ENCODE data around the gene KLHL33.
A peak's percentile ranks its signal among the peaks of the same experiment; 100 is the strongest.
"Not testable (repeated sequence)": the region's sequence is repeated elsewhere in the genome, so short reads cannot be mapped to it uniquely, and the experiment has no call there.

KLHL33 gene

DNA sequence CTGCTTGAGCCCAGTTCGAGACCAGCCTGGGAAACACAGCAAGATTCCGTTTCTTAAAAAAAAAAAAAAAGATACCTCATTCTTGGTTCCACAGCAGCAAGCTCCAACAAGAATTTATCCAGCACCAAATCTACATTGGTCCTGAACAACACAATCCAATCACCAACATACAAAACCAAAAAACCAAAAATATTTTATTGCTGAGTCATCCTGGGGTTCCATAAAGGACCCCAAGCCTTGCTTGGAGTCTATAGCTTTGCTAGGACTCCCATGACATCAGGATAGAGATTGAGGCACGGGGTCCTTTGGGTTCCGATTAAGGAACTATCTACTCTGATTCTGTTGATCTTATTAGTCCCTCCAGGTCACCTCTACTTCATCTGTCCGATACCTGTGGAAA lies 10.9 kb upstream of the KLHL33 start:
- no peak overlapping the region for H2BK5ac ChIP-seq (ENCODE audit: low read length)
- H3K79me1 ChIP-seq (ENCODE audit: low read depth, low read length) = no peaks in the 10 kb centered on the region
- no peaks in the 10 kb centered on the region for H3K9me3 ChIP-seq (replicated peaks in 1 of 2; ENCODE audit: control insufficient read depth in 2 of 2, insufficient read depth in 1 of 2, low read depth in 1 of 2, low read length in 2 of 2)
- no peaks in the 10 kb centered on the region for H3K4me1 ChIP-seq (ENCODE audit: control insufficient read depth in 2 of 2, insufficient read depth in 1 of 2, low read depth in 1 of 2, low read length in 2 of 2)
- DNase-seq (ENCODE audit: low spot score) = no peak
- peaks cover 39 to 77% of the 10 kb centered on the region in 2 donors for H3K36me3 ChIP-seq (replicated peaks in 1 of 2; ENCODE audit: control insufficient read depth in 2 of 2, insufficient read depth in 2 of 2, low read length in 2 of 2)
- no peaks in the 10 kb centered on the region for H3K27me3 ChIP-seq (ENCODE audit: control insufficient read depth in 3 of 3, insufficient read depth in 3 of 3, low read depth in 1 of 3, low read length in 3 of 3)
- WGBS, 2 donors (ENCODE audit: extremely low coverage in 2 of 2, insufficient read length in 2 of 2, insufficient replicate concordance in 1 of 2) = no CpG with 5 or more reads among the region's 5 CpGs
- no peak overlapping the region for H2AFZ ChIP-seq (ENCODE audit: low read length)
- no peak overlapping the region for H2BK12ac ChIP-seq (ENCODE audit: low read length)
- H3K4me3 ChIP-seq (ENCODE audit: low read length in 2 of 2) = no peak overlapping the region
- no peak overlapping the region for H3K27ac ChIP-seq (replicated peaks; ENCODE audit: low read length)
- H3K4ac ChIP-seq (ENCODE audit: low read length) = no peak overlapping the region
- H3K23ac ChIP-seq (ENCODE audit: low read depth, low read length, poor library complexity) = no peak overlapping the region
- no peak overlapping the region for H4K91ac ChIP-seq (ENCODE audit: low read depth, low read length, poor library complexity)
- H2BK15ac ChIP-seq (ENCODE audit: low read length) = no peak overlapping the region
- no peak overlapping the region for H2AK5ac ChIP-seq (ENCODE audit: low read depth, low read length)
- H3K14ac ChIP-seq (ENCODE audit: low read length) = no peak overlapping the region
- no peak overlapping the region for H4K8ac ChIP-seq (ENCODE audit: low read depth, low read length)
- no peak overlapping the region for H3K18ac ChIP-seq (ENCODE audit: low read length)
- H2BK120ac ChIP-seq (ENCODE audit: low read depth, low read length) = no peak overlapping the region
- H3K9ac ChIP-seq (ENCODE audit: low read depth, low read length, poor library complexity) = no peak overlapping the region
- no peak overlapping the region for H3K4me2 ChIP-seq (ENCODE audit: insufficient read depth, low read length, poor library complexity, severe bottlenecking)

DNA sequence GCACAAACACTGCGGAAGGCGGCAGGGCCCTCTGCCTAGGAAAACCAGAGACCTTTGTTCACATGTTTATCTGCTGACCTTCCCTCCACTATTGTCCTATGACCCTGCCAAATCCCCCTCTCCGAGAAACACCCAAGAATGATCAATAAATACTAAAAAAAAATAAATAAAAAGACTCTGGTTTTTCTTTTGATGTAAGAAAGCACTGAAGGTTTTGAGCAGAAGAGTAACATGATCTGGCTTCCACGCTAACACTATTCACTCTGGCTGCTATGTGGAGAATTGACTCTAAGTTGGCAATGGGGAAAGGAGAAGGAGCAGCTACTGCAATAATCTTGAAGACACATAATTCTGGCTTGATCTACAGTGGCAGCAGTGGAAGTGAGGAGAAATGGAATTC lies 7.7 kb upstream of the KLHL33 start:
- not testable (repeated sequence) for H3K18ac ChIP-seq (ENCODE audit: low read length); H2AK5ac ChIP-seq (ENCODE audit: low read depth, low read length); H3K9me3 ChIP-seq (replicated peaks in 1 of 2; ENCODE audit: control insufficient read depth in 2 of 2, insufficient read depth in 1 of 2, low read depth in 1 of 2, low read length in 2 of 2); H3K4me2 ChIP-seq (ENCODE audit: insufficient read depth, low read length, poor library complexity, severe bottlenecking); H3K14ac ChIP-seq (ENCODE audit: low read length); H2AFZ ChIP-seq (ENCODE audit: low read length); H2BK5ac ChIP-seq (ENCODE audit: low read length); H3K4ac ChIP-seq (ENCODE audit: low read length); DNase-seq (ENCODE audit: low spot score); H2BK15ac ChIP-seq (ENCODE audit: low read length); H3K4me3 ChIP-seq (ENCODE audit: low read length in 2 of 2); H4K8ac ChIP-seq (ENCODE audit: low read depth, low read length); H3K27ac ChIP-seq (replicated peaks; ENCODE audit: low read length); H3K23ac ChIP-seq (ENCODE audit: low read depth, low read length, poor library complexity); H3K9ac ChIP-seq (ENCODE audit: low read depth, low read length, poor library complexity); H3K79me1 ChIP-seq (ENCODE audit: low read depth, low read length); H2BK120ac ChIP-seq (ENCODE audit: low read depth, low read length); H4K91ac ChIP-seq (ENCODE audit: low read depth, low read length, poor library complexity); H3K4me1 ChIP-seq (ENCODE audit: control insufficient read depth in 2 of 2, insufficient read depth in 1 of 2, low read depth in 1 of 2, low read length in 2 of 2); H2BK12ac ChIP-seq (ENCODE audit: low read length); H3K27me3 ChIP-seq (ENCODE audit: control insufficient read depth in 3 of 3, insufficient read depth in 3 of 3, low read depth in 1 of 3, low read length in 3 of 3)
- no CpG with 5 or more reads among the region's 4 CpGs for WGBS, 2 donors (ENCODE audit: extremely low coverage in 2 of 2, insufficient read length in 2 of 2, insufficient replicate concordance in 1 of 2)
- peaks cover 25 to 45% of the 10 kb centered on the region in 2 donors for H3K36me3 ChIP-seq (replicated peaks in 1 of 2; ENCODE audit: control insufficient read depth in 2 of 2, insufficient read depth in 2 of 2, low read length in 2 of 2)

DNA sequence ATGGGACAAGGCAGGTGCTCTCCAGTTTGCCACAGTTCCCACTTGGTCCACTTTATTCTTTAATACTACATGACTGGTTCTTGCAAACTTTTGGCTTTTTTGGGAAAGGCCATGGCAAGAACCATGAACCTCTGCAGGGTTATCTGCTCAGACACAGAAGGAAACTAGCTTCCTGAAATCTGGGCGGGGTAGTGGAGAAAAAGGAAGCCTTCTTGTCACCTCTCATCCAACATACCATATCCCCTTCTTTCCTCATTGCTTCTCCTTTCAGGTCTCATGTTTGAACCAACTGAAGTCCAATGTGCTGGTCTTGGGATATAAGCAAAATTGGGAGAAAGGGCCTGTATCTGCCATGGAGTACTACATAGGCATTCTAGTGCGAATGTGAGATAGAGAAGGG lies 5.5 kb upstream of the KLHL33 start:
- Histone ChIP-seq H3K36me3 (replicated peaks in 1 of 2; ENCODE audit: control insufficient read depth in 2 of 2, insufficient read depth in 2 of 2, low read length in 2 of 2) (peaks cover 7 to 23% of the 10 kb centered on the region in 2 donors), H3K27me3 (ENCODE audit: control insufficient read depth in 3 of 3, insufficient read depth in 3 of 3, low read depth in 1 of 3, low read length in 3 of 3) (peaks cover 0 to 17% (median 0%) of the 10 kb centered on the region in 3 experiments), H2BK120ac (ENCODE audit: low read depth, low read length) (no peak overlapping the region), H3K9ac (ENCODE audit: low read depth, low read length, poor library complexity) (no peak overlapping the region), H3K4me2 (ENCODE audit: insufficient read depth, low read length, poor library complexity, severe bottlenecking) (no peak overlapping the region), H3K4me3 (ENCODE audit: low read length in 2 of 2) (no peak overlapping the region), H2AFZ (ENCODE audit: low read length) (no peak overlapping the region), H2AK5ac (ENCODE audit: low read depth, low read length) (no peak overlapping the region), H3K4ac (ENCODE audit: low read length) (no peak overlapping the region), H2BK12ac (ENCODE audit: low read length) (no peak overlapping the region), H2BK15ac (ENCODE audit: low read length) (no peak overlapping the region), H3K27ac (replicated peaks; ENCODE audit: low read length) (no peak overlapping the region), H3K4me1 (ENCODE audit: control insufficient read depth in 2 of 2, insufficient read depth in 1 of 2, low read depth in 1 of 2, low read length in 2 of 2) (no peaks in the 10 kb centered on the region), H4K8ac (ENCODE audit: low read depth, low read length) (no peak overlapping the region), H2BK5ac (ENCODE audit: low read length) (no peak overlapping the region), H3K79me1 (ENCODE audit: low read depth, low read length) (no peaks in the 10 kb centered on the region), H3K14ac (ENCODE audit: low read length) (no peak overlapping the region), H3K23ac (ENCODE audit: low read depth, low read length, poor library complexity) (no peak overlapping the region), H3K9me3 (replicated peaks in 1 of 2; ENCODE audit: control insufficient read depth in 2 of 2, insufficient read depth in 1 of 2, low read depth in 1 of 2, low read length in 2 of 2) (no peaks in the 10 kb centered on the region), H4K91ac (ENCODE audit: low read depth, low read length, poor library complexity) (no peak overlapping the region), H3K18ac (ENCODE audit: low read length) (no peak overlapping the region)
- no CpG with 5 or more reads among the region's 2 CpGs for WGBS, 2 donors (ENCODE audit: extremely low coverage in 2 of 2, insufficient read length in 2 of 2, insufficient replicate concordance in 1 of 2)
- no peak for DNase-seq (ENCODE audit: low spot score)

DNA sequence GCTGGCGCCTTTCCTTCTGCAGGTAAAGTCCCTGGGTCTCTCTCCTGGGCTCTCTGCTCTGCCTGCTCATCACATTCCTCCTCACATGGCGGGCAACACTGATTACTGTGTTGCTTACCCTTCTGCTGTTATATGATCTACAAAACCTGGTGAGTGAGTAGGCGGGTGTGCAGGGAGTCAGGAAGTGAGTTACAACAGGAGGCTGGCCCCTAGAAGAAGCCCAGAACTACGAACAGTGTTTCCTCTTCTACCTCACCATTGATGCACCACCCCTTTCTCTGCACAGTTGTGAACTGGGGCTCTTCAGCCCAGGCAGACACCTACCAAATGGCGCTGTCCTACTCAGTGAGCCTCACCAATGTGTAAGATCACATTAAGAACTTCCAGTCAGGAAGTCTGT lies 4.9 kb upstream of the KLHL33 start:
- peak overlapping the region; percentile 67 for H2AFZ ChIP-seq (ENCODE audit: low read length)
- no peak overlapping the region for H3K18ac ChIP-seq (ENCODE audit: low read length)
- H3K79me1 ChIP-seq (ENCODE audit: low read depth, low read length) = no peaks in the 10 kb centered on the region
- DNase-seq (ENCODE audit: low spot score) = no peak
- peaks cover 2 to 17% of the 10 kb centered on the region in 2 donors for H3K36me3 ChIP-seq (replicated peaks in 1 of 2; ENCODE audit: control insufficient read depth in 2 of 2, insufficient read depth in 2 of 2, low read length in 2 of 2)
- no peak overlapping the region for H3K9ac ChIP-seq (ENCODE audit: low read depth, low read length, poor library complexity)
- no peak overlapping the region for H3K27ac ChIP-seq (replicated peaks; ENCODE audit: low read length)
- H2BK120ac ChIP-seq (ENCODE audit: low read depth, low read length) = no peak overlapping the region
- no peak overlapping the region for H2BK15ac ChIP-seq (ENCODE audit: low read length)
- H3K23ac ChIP-seq (ENCODE audit: low read depth, low read length, poor library complexity) = no peak overlapping the region
- no peak overlapping the region for H2BK5ac ChIP-seq (ENCODE audit: low read length)
- no peak overlapping the region for H2AK5ac ChIP-seq (ENCODE audit: low read depth, low read length)
- H3K4me3 ChIP-seq (ENCODE audit: low read length in 2 of 2) = no peak overlapping the region
- no peak overlapping the region for H3K4ac ChIP-seq (ENCODE audit: low read length)
- no peak overlapping the region for H4K91ac ChIP-seq (ENCODE audit: low read depth, low read length, poor library complexity)
- H3K27me3 ChIP-seq (ENCODE audit: control insufficient read depth in 3 of 3, insufficient read depth in 3 of 3, low read depth in 1 of 3, low read length in 3 of 3) = peaks cover 0 to 23% (median 1%) of the 10 kb centered on the region in 3 experiments
- H2BK12ac ChIP-seq (ENCODE audit: low read length) = no peak overlapping the region
- no peaks in the 10 kb centered on the region for H3K9me3 ChIP-seq (replicated peaks in 1 of 2; ENCODE audit: control insufficient read depth in 2 of 2, insufficient read depth in 1 of 2, low read depth in 1 of 2, low read length in 2 of 2)
- no peak overlapping the region for H3K4me2 ChIP-seq (ENCODE audit: insufficient read depth, low read length, poor library complexity, severe bottlenecking)
- H3K14ac ChIP-seq (ENCODE audit: low read length) = no peak overlapping the region
- H3K4me1 ChIP-seq (ENCODE audit: control insufficient read depth in 2 of 2, insufficient read depth in 1 of 2, low read depth in 1 of 2, low read length in 2 of 2) = no peaks in the 10 kb centered on the region
- no CpG with 5 or more reads among the region's 5 CpGs for WGBS, 2 donors (ENCODE audit: extremely low coverage in 2 of 2, insufficient read length in 2 of 2, insufficient replicate concordance in 1 of 2)
- no peak overlapping the region for H4K8ac ChIP-seq (ENCODE audit: low read depth, low read length)

Data from neuronal stem cell (in vitro differentiated cells).